ENCODE results near the gene STK17A. TPM values are rescaled to one million over a fixed set of nuclear protein-coding genes. Genes with fewer than 3 reads are reported as not detected.
"Not testable (repeated sequence)": the region's sequence is repeated elsewhere in the genome, so short reads cannot be mapped to it uniquely, and the experiment has no call there.

The STK17A gene
- total RNA-seq, 1 experiment from 2014 or later: 74.9 TPM

GRCh38 chr7:43586251-43586900, 3.5 kb downstream of the STK17A start:
- Histone ChIP-seq H3K4me3 (peak overlapping the region; percentile 75), H3K27me3 (no peaks in the 10 kb centered on the region), H3K36me3 (peaks cover 8% of the 10 kb centered on the region), H3K9me3 (no peaks in the 10 kb centered on the region)
- no peak for DNase-seq

- DNase-seq: no peak
- no peaks in the 10 kb centered on the region for H3K9me3 ChIP-seq
- no peaks in the 10 kb centered on the region for H3K27me3 ChIP-seq
- no peak overlapping the region for H3K4me3 ChIP-seq
- H3K36me3 ChIP-seq: peaks cover 8% of the 10 kb centered on the region
Observed at GRCh38 chr7:43588477-43589132, 5.7 kb downstream of the STK17A start.

- H3K4me3 ChIP-seq: no peak overlapping the region
- DNase-seq: no peak
- H3K27me3 ChIP-seq: no peaks in the 10 kb centered on the region
- peaks cover 8% of the 10 kb centered on the region for H3K36me3 ChIP-seq
- no peaks in the 10 kb centered on the region for H3K9me3 ChIP-seq
Observed at GRCh38 chr7:43589133-43589478, 6.2 kb downstream of the STK17A start.

- Histone ChIP-seq H3K27me3 (no peaks in the 10 kb centered on the region), H3K4me3 (no peak overlapping the region), H3K9me3 (no peaks in the 10 kb centered on the region), H3K36me3 (peaks cover 8% of the 10 kb centered on the region)
- no peak for DNase-seq
Observed at GRCh38 chr7:43589728-43590127, 6.8 kb downstream of the STK17A start.

DNA sequence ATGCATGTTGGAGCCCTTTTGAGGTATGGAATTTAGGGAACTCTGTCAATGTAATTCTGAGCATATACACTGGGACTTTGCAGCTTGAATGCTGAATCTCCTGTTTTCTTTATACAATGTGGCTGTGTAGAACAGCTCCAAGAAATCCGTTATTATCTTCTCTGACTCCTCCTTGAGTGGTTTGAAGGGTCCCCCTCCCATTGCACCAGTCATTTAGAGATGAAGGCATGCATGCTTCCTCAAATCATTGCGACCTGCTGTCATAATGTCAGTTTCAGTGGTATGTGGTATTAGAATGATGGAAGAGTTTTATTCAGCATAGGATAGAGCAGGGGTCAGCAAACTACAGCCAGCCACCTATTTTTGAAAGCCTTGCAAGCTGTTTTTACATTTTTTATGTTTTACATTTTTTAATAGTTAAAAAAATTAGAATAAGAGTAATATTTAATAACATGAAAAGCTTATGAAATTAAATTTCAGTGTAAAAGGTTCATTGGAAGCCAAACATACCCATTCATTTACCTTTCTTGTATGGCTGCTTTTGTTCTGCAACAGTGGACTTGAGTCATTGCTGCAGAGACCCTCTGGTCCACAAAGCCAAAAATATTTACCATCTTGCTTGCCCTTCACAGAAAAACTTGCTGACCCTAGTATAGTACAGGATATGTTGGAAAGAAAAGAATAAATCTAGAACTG, 8.1 kb downstream of the STK17A start:
- no peaks in the 10 kb centered on the region for H3K9me3 ChIP-seq
- H3K36me3 ChIP-seq: peaks cover 13% of the 10 kb centered on the region

DNA sequence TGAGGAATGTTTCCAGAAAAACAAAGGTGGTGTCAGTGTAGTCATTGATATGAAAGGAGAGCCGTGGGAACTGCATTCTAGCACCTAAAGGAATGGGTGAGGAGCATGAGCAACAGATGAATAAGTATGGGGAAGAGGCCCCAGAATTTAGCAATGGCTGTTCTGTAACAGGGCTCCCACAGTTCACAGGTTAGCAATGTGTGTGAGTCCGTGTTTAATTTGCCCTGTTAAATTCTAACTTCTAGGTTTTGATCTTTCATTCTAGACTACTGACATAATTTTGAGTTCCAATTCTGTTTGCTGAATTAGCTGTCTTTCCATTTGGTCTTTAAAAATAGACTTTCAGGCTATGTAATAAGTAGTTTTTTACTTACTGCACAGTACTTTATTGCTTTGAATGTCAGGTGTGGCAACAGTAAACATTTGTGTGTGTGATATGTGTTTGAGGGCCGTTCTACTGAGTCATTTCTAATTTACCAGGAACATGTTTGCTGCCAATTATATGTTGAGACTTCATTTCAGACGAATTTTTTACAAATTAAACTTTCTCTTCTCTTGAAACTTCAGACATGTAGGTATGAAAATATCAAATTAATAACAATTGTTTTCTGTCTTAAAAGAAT, 8.8 kb downstream of the STK17A start:
- H3K9me3 ChIP-seq: no peaks in the 10 kb centered on the region
- H3K36me3 ChIP-seq: peaks cover 19% of the 10 kb centered on the region
- DNase-seq: no peak
- no peaks in the 10 kb centered on the region for H3K27me3 ChIP-seq
- H3K4me3 ChIP-seq: no peak overlapping the region

More for the DNA sequence above, 8.1 kb downstream of the STK17A start:
- H3K4me3 ChIP-seq: no peak overlapping the region
- H3K27me3 ChIP-seq: no peaks in the 10 kb centered on the region
- DNase-seq: no peak

- Histone ChIP-seq H3K9me3 (no peaks in the 10 kb centered on the region), H3K27me3 (no peaks in the 10 kb centered on the region), H3K36me3 (peaks cover 26% of the 10 kb centered on the region), H3K4me3 (no peak overlapping the region)
- no peak for DNase-seq
Observed at GRCh38 chr7:43592326-43592725, 9.4 kb downstream of the STK17A start.

GRCh38 chr7:43593010-43593409, 10.1 kb downstream of the STK17A start:
- DNase-seq: no peak
- no peaks in the 10 kb centered on the region for H3K27me3 ChIP-seq
- peaks cover 33% of the 10 kb centered on the region for H3K36me3 ChIP-seq
- H3K4me3 ChIP-seq: no peak overlapping the region
- no peaks in the 10 kb centered on the region for H3K9me3 ChIP-seq

GRCh38 chr7:43594020-43594419, 11.1 kb downstream of the STK17A start:
- Histone ChIP-seq H3K36me3 (peaks cover 37% of the 10 kb centered on the region), H3K9me3 (no peaks in the 10 kb centered on the region), H3K27me3 (no peaks in the 10 kb centered on the region), H3K4me3 (no peak overlapping the region)
- DNase-seq: no peak

DNA sequence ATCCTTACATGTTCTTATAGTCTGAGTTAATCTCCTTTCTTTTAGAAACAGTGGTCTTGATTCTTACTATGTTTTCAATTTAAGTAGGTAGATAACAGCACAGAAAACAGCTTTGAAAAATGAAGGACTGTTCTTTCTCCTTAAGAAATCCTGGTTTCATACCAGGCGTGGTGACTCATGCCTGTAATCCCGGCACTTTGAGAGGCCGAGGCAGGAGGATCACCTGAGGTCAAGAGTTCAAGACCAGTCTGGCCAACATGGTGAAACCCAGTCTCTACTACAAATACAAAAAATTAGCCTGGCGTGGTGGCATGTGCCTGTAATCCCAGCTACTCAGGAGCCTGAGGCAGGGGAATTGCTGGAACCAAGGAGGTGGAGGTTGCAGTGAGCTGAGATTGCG, 13.5 kb downstream of the STK17A start:
- not testable (repeated sequence) for H3K4me3 ChIP-seq, H3K9me3 ChIP-seq, H3K27me3 ChIP-seq
- DNase-seq: peak; percentile 25
- H3K36me3 ChIP-seq: peaks cover 53% of the 10 kb centered on the region

- no peak for DNase-seq
- H3K9me3 ChIP-seq: no peaks in the 10 kb centered on the region
- H3K27me3 ChIP-seq: no peaks in the 10 kb centered on the region
- no peak overlapping the region for H3K4me3 ChIP-seq
- peaks cover 83% of the 10 kb centered on the region for H3K36me3 ChIP-seq
Observed at GRCh38 chr7:43600056-43600455, 17.1 kb downstream of the STK17A start.

DNA sequence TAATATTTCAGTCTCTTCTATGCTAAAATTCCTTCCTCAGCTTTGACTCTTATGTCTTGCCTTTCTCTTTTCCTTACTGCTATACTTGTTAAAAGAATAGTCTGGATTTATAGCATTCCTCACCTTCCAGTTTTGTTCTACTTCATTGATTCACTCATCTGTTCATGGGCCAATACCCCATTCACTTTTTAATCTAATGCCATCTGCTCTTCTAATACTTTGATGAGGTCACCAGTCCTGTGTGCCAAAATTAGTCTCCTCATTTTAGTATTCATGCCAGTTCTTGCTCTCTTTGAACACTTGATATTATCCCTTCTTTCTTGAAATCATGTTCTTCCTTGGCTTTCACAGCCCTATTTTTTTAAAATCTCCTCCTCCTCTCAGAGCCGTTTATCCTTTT, 19.3 kb downstream of the STK17A start:
- Histone ChIP-seq H3K4me3 (no peak overlapping the region), H3K27me3 (no peaks in the 10 kb centered on the region), H3K36me3 (peaks cover 73% of the 10 kb centered on the region), H3K9me3 (no peaks in the 10 kb centered on the region)
- DNase-seq: no peak

DNA sequence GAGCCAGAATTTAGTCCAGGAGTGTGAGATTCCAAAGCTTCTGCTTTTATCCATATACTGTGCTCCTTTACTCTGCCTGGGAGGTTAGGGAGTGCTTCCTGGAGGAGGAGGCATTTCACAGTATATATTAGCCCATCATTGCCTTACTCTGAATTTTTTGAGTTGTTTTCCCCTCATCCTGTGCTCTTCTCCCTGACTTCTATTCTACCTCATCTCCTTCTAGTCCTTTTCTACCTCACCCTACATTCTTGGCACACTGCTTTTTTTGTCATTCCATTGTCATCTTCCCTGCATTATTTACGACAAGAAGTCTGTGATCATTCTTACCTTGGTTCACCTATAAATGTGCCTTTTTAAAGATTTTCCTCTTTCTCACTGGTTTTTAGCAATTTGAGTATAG, 21.3 kb downstream of the STK17A start:
- no peak for DNase-seq
- Histone ChIP-seq H3K4me3 (no peak overlapping the region), H3K9me3 (no peaks in the 10 kb centered on the region), H3K27me3 (no peaks in the 10 kb centered on the region), H3K36me3 (peaks cover 72% of the 10 kb centered on the region)

DNA sequence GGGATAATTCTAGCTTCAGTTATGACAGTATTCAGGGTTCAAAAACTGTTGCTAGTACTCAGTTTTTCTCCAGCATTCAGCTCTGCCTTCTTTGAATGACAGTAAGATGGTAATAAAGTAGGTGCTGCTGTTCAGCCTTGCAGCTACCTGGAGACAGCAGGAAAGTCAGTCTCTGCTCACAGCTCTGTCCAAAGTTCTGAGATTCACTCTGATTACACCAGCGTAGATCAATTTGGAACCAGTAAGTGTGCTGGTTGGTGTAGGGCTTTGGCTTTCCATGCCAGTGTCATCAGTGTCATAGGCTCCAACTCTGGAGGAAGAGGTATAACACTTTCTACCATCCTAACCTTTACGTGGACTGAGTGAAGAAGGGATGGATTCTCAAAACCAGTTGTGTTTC, 26.2 kb downstream of the STK17A start:
- H3K9me3 ChIP-seq: no peaks in the 10 kb centered on the region
- no peaks in the 10 kb centered on the region for H3K27me3 ChIP-seq
- no peak for DNase-seq
- H3K4me3 ChIP-seq: no peak overlapping the region
- H3K36me3 ChIP-seq: peaks cover 62% of the 10 kb centered on the region

- DNase-seq: no peak
- Histone ChIP-seq H3K4me3 (no peak overlapping the region), H3K9me3 (no peaks in the 10 kb centered on the region), H3K27me3 (no peaks in the 10 kb centered on the region), H3K36me3 (peaks cover 79% of the 10 kb centered on the region)
Observed at GRCh38 chr7:43612128-43612527, 29.2 kb downstream of the STK17A start.

- Histone ChIP-seq H3K9me3 (no peaks in the 10 kb centered on the region), H3K27me3 (no peaks in the 10 kb centered on the region), H3K36me3 (peaks cover 84% of the 10 kb centered on the region), H3K4me3 (no peak overlapping the region)
- DNase-seq: peak; percentile 24
Observed at GRCh38 chr7:43612599-43613589, 30.0 kb downstream of the STK17A start.
